A549 (cell line): Measurements from ENCODE around the gene SMARCA5. TPM values are rescaled to one million over a fixed set of nuclear protein-coding genes. Genes with fewer than 3 reads are reported as not detected.

ENCODE experiments used
- ATAC-seq, 2 experiments: fragments of 200-7000 bp in 1 of 2; fragments of >200 bp in 1 of 2; cut with Nextera tagmentation in 1 of 2; cut with Tn5 transposase in 1 of 2; 3 replicates each; pipeline versions ENCODE4 v1.8.0 to v1.9.1; 2018 to 2020; ENCODE audit warnings: mild to moderate bottlenecking in 1 of 2, moderate library complexity in 1 of 2
- CTCF ChIA-PET: fragments of 300-600 bp; sonication (Branson Sonifier 250); formaldehyde crosslinking; extraction: SDS; loops from one replicate; lab custom pipeline; 2021; ENCODE audit warnings: antibody characterized with exemption, inconsistent platforms; lab: Yijun Ruan, JAX
- POLR2A ChIA-PET: fragments of 350-600 bp; formaldehyde crosslinking; extraction: SDS; loops from one replicate; lab custom pipeline; 2021; ENCODE audit warnings: antibody characterized with exemption, inconsistent platforms; lab: Yijun Ruan, JAX
- DNase-seq, 2 experiments: peaks; one replicate each; pipeline versions ENCODE4 v3.0.0 to v3.0.0-alpha.2; 2011 to 2016; ENCODE audit warnings: low read depth in 1 of 2, low spot score in 1 of 2
- FAIRE-seq: peaks from 2 replicates; lab custom pipeline; 2011; peaks lifted over from hg19 to GRCh38; lab: Jason Lieb, UNC
- H3K27ac ChIP-seq, 2 experiments: fragments of >200 bp; sonication (Bioruptor Twin); formaldehyde crosslinking; 3 replicates each; pipeline ENCODE4 v1.5.1; 2016 to 2017
- H3K4me1 ChIP-seq: fragments of >200 bp; sonication (Bioruptor Twin); formaldehyde crosslinking; 3 replicates; pipeline ENCODE4 v1.6.1; 2016
- H3K4me2 ChIP-seq: fragments of >200 bp; sonication (Bioruptor Twin); formaldehyde crosslinking; 3 replicates; pipeline ENCODE4 v1.6.1; 2016
- H3K4me3 ChIP-seq: fragments of >200 bp; sonication (Bioruptor Twin); formaldehyde crosslinking; 3 replicates; pipeline ENCODE4 v1.5.1; 2016
- H3K9me3 ChIP-seq: fragments of >200 bp; sonication (Bioruptor Twin); formaldehyde crosslinking; 3 replicates; pipeline ENCODE4 v1.6.1; 2016
- ATOH8 ChIP-seq: fragments of 250-450 bp; sonication (Bioruptor Pico); IDR thresholded peaks from 2 replicates; pipeline ENCODE4 v1.5.0; 2020; ENCODE audit warnings: low read depth, mild to moderate bottlenecking, moderate library complexity
- BCL3 ChIP-seq: fragments of >200 bp; sonication (Bioruptor Twin); formaldehyde crosslinking; IDR thresholded peaks from 3 replicates; pipeline ENCODE4 v1.6.1; 2016
- BHLHE40 ChIP-seq: IDR thresholded peaks from 2 replicates; pipeline ENCODE4 v1.6.1; 2012; ENCODE audit warnings: low read depth, low read length, inconsistent platforms
- CBX8 ChIP-seq: fragments of 200-600 bp; sonication (generic); IDR thresholded peaks from 2 replicates; pipeline ENCODE4 v1.6.1; 2016
- CHD4 ChIP-seq: fragments of 200-600 bp; sonication (generic); IDR thresholded peaks from 2 replicates; pipeline ENCODE4 v1.6.1; 2016; ENCODE audit warnings: antibody characterized with exemption, mild to moderate bottlenecking, borderline replicate concordance
- EP300 ChIP-seq, 2 experiments: fragments of >200 bp; sonication (Bioruptor Twin); formaldehyde crosslinking; IDR thresholded peaks; 2 replicates in 1 of 2; 3 replicates in 1 of 2; pipeline ENCODE4 v1.6.1; 2016 to 2017
- FOSB ChIP-seq: fragments of 250-450 bp; sonication (Bioruptor Pico); IDR thresholded peaks from 2 replicates; pipeline ENCODE4 v1.5.0; 2020; ENCODE audit warnings: mild to moderate bottlenecking, moderate library complexity
- FOSL2 ChIP-seq, 2 experiments: fragments of 450-650 bp in 1 of 2; fragments of >200 bp in 1 of 2; sonication (Bioruptor Twin) in 1 of 2; formaldehyde crosslinking; IDR thresholded peaks; 2 replicates each; pipeline versions ENCODE4 v1.5.0 to v1.6.1; 2016 to 2020; ENCODE audit warnings: mild to moderate bottlenecking in 1 of 2, moderate library complexity in 1 of 2
- FOXS1 ChIP-seq: fragments of 250-450 bp; sonication (Bioruptor Pico); IDR thresholded peaks from 2 replicates; pipeline ENCODE4 v1.5.0; 2020; ENCODE audit warnings: mild to moderate bottlenecking, moderate library complexity
- GATA3 ChIP-seq: IDR thresholded peaks from 2 replicates; pipeline ENCODE4 v1.6.1; 2012; ENCODE audit warnings: borderline replicate concordance
- HES2 ChIP-seq: fragments of >200 bp; sonication (Bioruptor Twin); formaldehyde crosslinking; IDR thresholded peaks from 2 replicates; pipeline ENCODE4 v1.6.1; 2016
- KDM5A ChIP-seq: fragments of 200-600 bp; sonication (generic); IDR thresholded peaks from 2 replicates; pipeline ENCODE4 v1.6.1; 2016; ENCODE audit warnings: antibody characterized with exemption, mild to moderate bottlenecking
- MAFK ChIP-seq: fragments of 450-650 bp; IDR thresholded peaks from 2 replicates; pipeline ENCODE4 v1.6.1; 2014; ENCODE audit not compliant: partially characterized antibody
- MAX ChIP-seq: IDR thresholded peaks from 2 replicates; pipeline ENCODE4 v1.6.1; 2012
- NR3C1 ChIP-seq: fragments of >200 bp; sonication (Bioruptor Twin); formaldehyde crosslinking; IDR thresholded peaks from 3 replicates; pipeline ENCODE4 v1.6.1; 2017
- PBX3 ChIP-seq: IDR thresholded peaks from 2 replicates; pipeline ENCODE4 v1.6.1; 2012
- POLR2A ChIP-seq: IDR thresholded peaks from 2 replicates; pipeline ENCODE4 v1.6.1; 2012; ENCODE audit warnings: mild to moderate bottlenecking, low read length
- POLR2AphosphoS2 ChIP-seq: conservative IDR thresholded peaks from 2 replicates; pipeline ENCODE4 v1.6.1; 2012; ENCODE audit warnings: low read length, improper control_type of control experiment, inconsistent platforms
- REST ChIP-seq: fragments of 200-600 bp; sonication (generic); IDR thresholded peaks from 2 replicates; pipeline ENCODE4 v1.6.1; 2016; ENCODE audit warnings: antibody characterized with exemption, mild to moderate bottlenecking, moderate library complexity
- TFCP2L1 ChIP-seq: fragments of 250-450 bp; sonication (Bioruptor Pico); IDR thresholded peaks from 2 replicates; pipeline ENCODE4 v1.5.0; 2021; ENCODE audit warnings: mild to moderate bottlenecking
- TP53 ChIP-seq: fragments of 250-450 bp; sonication (Bioruptor Pico); IDR thresholded peaks from 2 replicates; pipeline ENCODE4 v1.5.0; 2021; ENCODE audit warnings: mild to moderate bottlenecking, moderate library complexity
- ZC3H11A ChIP-seq: fragments of 450-650 bp; IDR thresholded peaks from 2 replicates; pipeline ENCODE4 v1.6.1; 2014; ENCODE audit warnings: antibody characterized with exemption, mild to moderate bottlenecking
- ZNF302 ChIP-seq: fragments of 250-450 bp; sonication (Bioruptor Pico); IDR thresholded peaks from 2 replicates; pipeline ENCODE4 v1.9.0; 2021; ENCODE audit warnings: inconsistent platforms, mild to moderate bottlenecking, moderate library complexity
- ZSCAN20 ChIP-seq: fragments of 250-450 bp; sonication (Bioruptor Pico); IDR thresholded peaks from 2 replicates; pipeline ENCODE4 v1.8.0; 2022; ENCODE audit warnings: mild to moderate bottlenecking, moderate library complexity
- WGBS: methylation state at CpG from one replicate; pipeline ENCODE4 v1.1.6; 2017; ENCODE audit errors: missing lambda C conversion rate; 5-methylcytosine and 5-hydroxymethylcytosine counted together
- polyA plus RNA-seq, 4 experiments: library from polyadenylated mRNA; depleted of rRNA in 3 of 4; stranded (reverse); fragments of >200 nt; fragmentation: RNase III in 1 of 4; extraction: RNeasy Plus Mini Kit Qiagen cat#74134 plus additional on column Dnase treatment in 1 of 4; gene quantifications; 2 replicates in 3 of 4; 3 replicates in 1 of 4; pipeline ENCODE4 v1.2.3, GENCODE V29; 2011 to 2017

Gene SMARCA5
- polyA plus RNA-seq, 2 of the 4 experiments (the other 2 are of a cell fraction): 22.2 to 33.4 TPM

- TF ChIP-seq REST (no peak), TP53 (CRISPR knock-in tag) (no peak), TFCP2L1 (CRISPR knock-in tag) (no peak), ZC3H11A (no peak), HES2 (no peak), GATA3 (no peak), POLR2AphosphoS2 (no peak), EP300 (IDR thresholded peaks at IDR 0.05) (no peak), BCL3 (no peak), KDM5A (no peak), FOXS1 (CRISPR knock-in tag) (no peak), ZNF302 (CRISPR knock-in tag) (no peak), NR3C1 (no peak), CHD4 (no peak)
- TF ChIP-seq, all 56 proteins: peak for 0
These were observed 24.4 kb upstream of the SMARCA5 start (continued) for GRCh38 chr4:143489106-143489505.

- 68% methylated on average over 8 of the region's 8 CpGs for WGBS
- no peak for FAIRE-seq
- TF ChIP-seq MAFK (no peak), MAX (no peak), TP53 (CRISPR knock-in tag) (no peak), POLR2A (no peak), FOSL2 (IDR thresholded peaks at IDR 0.05) (no peak), FOSL2 (CRISPR knock-in tag; IDR thresholded peaks at IDR 0.05) (no peak), ZSCAN20 (CRISPR knock-in tag) (no peak), NR3C1 (no peak), PBX3 (no peak), CBX8 (no peak), FOSB (CRISPR knock-in tag) (no peak), ATOH8 (CRISPR knock-in tag) (no peak), BHLHE40 (no peak)
- no peak for ATAC-seq
- ChIA-PET CTCF (no interaction called here), POLR2A (no interaction called here)
- Histone ChIP-seq H3K4me2 (no peak overlapping the region), H3K9me3 (no peaks in the 10 kb centered on the region), H3K4me3 (no peak overlapping the region), H3K4me1 (no peaks in the 10 kb centered on the region), H3K27ac (no peak overlapping the region)
- DNase-seq: no peak
These were observed 15.5 kb upstream of the SMARCA5 start for GRCh38 chr4:143498021-143498420.
